ENCODE measurements around the gene NMUR2.

NMUR2 gene

GRCh38 chr5:152380415-152381123 is 24.5 kb downstream of the NMUR2 start (continued):
- TF ChIP-seq ZBTB26 (tag by site-specific recombination; optimal IDR thresholded peaks at IDR 0.05) (no peak), ZNF670 (tag by site-specific recombination; IDR thresholded peaks at IDR 0.05; ENCODE audit: low read depth) (no peak), SP7 (tag by site-specific recombination; IDR thresholded peaks at IDR 0.05) (no peak), ZNF600 (tag by site-specific recombination; IDR thresholded peaks at IDR 0.05) (no peak), TCF7L2 (IDR thresholded peaks at IDR 0.05; ENCODE audit: borderline replicate concordance, low read depth, low read length) (no peak), ZNF544 (tag by site-specific recombination; IDR thresholded peaks at IDR 0.05) (no peak), BCL11B (tag by site-specific recombination; IDR thresholded peaks at IDR 0.05; ENCODE audit: low read depth) (no peak), ZNF571 (tag by site-specific recombination; IDR thresholded peaks at IDR 0.05) (no peak)
- TF ChIP-seq, protein P1, sequence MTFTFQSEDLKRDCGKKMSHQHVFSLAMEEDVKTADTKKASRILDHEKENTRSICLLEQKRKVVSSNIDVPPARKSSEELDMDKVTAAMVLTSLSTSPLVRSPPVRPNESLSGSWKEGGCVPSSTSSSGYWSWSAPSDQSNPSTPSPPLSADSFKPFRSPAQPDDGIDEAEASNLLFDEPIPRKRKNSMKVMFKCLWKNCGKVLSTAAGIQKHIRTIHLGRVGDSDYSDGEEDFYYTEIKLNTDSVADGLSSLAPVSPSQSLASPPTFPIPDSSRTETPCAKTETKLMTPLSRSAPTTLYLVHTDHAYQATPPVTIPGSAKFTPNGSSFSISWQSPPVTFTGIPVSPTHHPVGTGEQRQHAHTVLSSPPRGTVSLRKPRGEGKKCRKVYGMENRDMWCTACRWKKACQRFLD (tag by site-specific recombination; IDR thresholded peaks at IDR 0.05) = no peak

- H3K4me3 ChIP-seq (ENCODE audit: low read depth, low read length) = no peak overlapping the region
- no peaks in the 10 kb centered on the region for H3K4me1 ChIP-seq (ENCODE audit: control insufficient read depth, insufficient read depth, low read length)
- TF ChIP-seq YY1 (tag by site-specific recombination; IDR thresholded peaks at IDR 0.05) (no peak), ZNF157 (tag by site-specific recombination; IDR thresholded peaks at IDR 0.05) (no peak), ZFP3 (tag by site-specific recombination; IDR thresholded peaks at IDR 0.05; ENCODE audit: low read depth) (no peak), ZSCAN30 (tag by site-specific recombination; IDR thresholded peaks at IDR 0.05) (no peak), SALL2 (tag by site-specific recombination; IDR thresholded peaks at IDR 0.05; ENCODE audit: borderline replicate concordance) (no peak), ZNF623 (tag by site-specific recombination; IDR thresholded peaks at IDR 0.05) (no peak), ZNF366 (tag by site-specific recombination; conservative IDR thresholded peaks at IDR 0.05) (no peak), AEBP2 (tag by site-specific recombination; IDR thresholded peaks at IDR 0.05; ENCODE audit: borderline replicate concordance) (no peak), ZNF132 (tag by site-specific recombination; IDR thresholded peaks at IDR 0.05; ENCODE audit: borderline replicate concordance) (no peak), KLF16 (tag by site-specific recombination; IDR thresholded peaks at IDR 0.05) (no peak)
- TF ChIP-seq, protein P2, sequence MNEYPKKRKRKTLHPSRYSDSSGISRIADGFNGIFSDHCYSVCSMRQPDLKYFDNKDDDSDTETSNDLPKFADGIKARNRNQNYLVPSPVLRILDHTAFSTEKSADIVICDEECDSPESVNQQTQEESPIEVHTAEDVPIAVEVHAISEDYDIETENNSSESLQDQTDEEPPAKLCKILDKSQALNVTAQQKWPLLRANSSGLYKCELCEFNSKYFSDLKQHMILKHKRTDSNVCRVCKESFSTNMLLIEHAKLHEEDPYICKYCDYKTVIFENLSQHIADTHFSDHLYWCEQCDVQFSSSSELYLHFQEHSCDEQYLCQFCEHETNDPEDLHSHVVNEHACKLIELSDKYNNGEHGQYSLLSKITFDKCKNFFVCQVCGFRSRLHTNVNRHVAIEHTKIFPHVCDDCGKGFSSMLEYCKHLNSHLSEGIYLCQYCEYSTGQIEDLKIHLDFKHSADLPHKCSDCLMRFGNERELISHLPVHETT (tag by site-specific recombination; IDR thresholded peaks at IDR 0.05) = no peak
- TF ChIP-seq, protein P3, sequence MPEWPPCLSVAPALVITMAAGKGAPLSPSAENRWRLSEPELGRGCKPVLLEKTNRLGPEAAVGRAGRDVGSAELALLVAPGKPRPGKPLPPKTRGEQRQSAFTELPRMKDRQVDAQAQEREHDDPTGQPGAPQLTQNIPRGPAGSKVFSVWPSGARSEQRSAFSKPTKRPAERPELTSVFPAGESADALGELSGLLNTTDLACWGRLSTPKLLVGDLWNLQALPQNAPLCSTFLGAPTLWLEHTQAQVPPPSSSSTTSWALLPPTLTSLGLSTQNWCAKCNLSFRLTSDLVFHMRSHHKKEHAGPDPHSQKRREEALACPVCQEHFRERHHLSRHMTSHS (tag by site-specific recombination; IDR thresholded peaks at IDR 0.05) = no peak
- no peaks in the 10 kb centered on the region for H3K9me3 ChIP-seq (ENCODE audit: control insufficient read depth, insufficient read depth, low read depth, low read length)
- POLR2A ChIA-PET = no interaction called here
- no peak overlapping the region for H3K27ac ChIP-seq (ENCODE audit: extremely low read depth, low read depth, low read length)
- H3K36me3 ChIP-seq (ENCODE audit: control insufficient read depth in 2 of 2, insufficient read depth in 1 of 2, low read length in 2 of 2) = no peaks in the 10 kb centered on the region
- CTCF ChIA-PET = interaction anchor here (1.1 to 3.3 kb wide), 4 partner anchors 12 to 135 kb away, joined by 4 to 14 read pairs (median 5); no protein-coding TSS in a partner anchor
These were observed 25.7 kb downstream of the NMUR2 start for GRCh38 chr5:152379331-152379730.
